Left cardiac atrium (tissue), 4 donors: ENCODE results near the gene CCL18. TPM values are rescaled to one million over a fixed set of nuclear protein-coding genes. Genes with fewer than 3 reads are reported as not detected.
"Not testable (repeated sequence)": the region's sequence is repeated elsewhere in the genome, so short reads cannot be mapped to it uniquely, and the experiment has no call there.

Experiments used
- ATAC-seq, 2 donors: fragments of 200-7000 bp; cut with Tn5 transposase; one replicate each; pipeline ENCODE4 v1.9.1; 2020; ENCODE audit warnings: mild to moderate bottlenecking in 2 of 2, moderate library complexity in 2 of 2
- DNase-seq: peaks from one replicate; pipeline ENCODE4 v3.0.0-alpha.2; 2020
- intact Hi-C, 2 donors: fragments of 100-400 bp; cut with DNase I; formaldehyde crosslinking; loops; one replicate each; pipeline versions ENCODE4 v1.14.1 to v1.15.1; 2022 to 2023
- total RNA-seq, 2 donors: library from RNA; stranded (reverse); fragmentation: NEBNext Ultra II Directional; extraction: Animal tissue kit (Norgen Biotek cat#: 25700); gene quantifications; one replicate each; pipeline ENCODE4 v1.2.1, GENCODE V29; 2021
- donor health status: DM: no; HTN: yes; CAD: no.
- donor health status: DM: no; HTN: yes; CAD: no; lungs with severe emphysema.
- donor health status: DM: yes; HTN: yes; CAD: no.
- donor health status: Dilated cardiomyopathy.

The CCL18 gene
- total RNA-seq, 2 donors from 2014 or later = 10.2 to 16.0 TPM

DNA sequence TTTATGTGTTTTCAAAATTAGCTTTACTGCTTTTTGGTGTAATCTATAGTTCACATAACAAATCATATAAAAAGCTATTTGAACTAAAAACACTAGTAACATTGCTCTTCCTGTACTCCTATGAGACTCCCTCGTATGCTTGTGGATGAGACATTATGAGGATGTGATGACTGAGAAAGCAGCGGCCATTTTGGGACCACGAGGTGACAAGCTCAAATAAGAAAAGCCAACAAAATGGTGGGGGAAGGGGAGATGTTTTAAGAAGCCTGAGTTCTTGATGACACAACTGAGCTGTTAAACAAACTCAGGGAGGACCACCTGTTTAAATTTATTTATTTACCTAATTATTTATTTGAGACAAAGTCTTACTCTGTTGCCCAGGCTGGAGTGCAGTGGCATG is 4.5 kb downstream of the CCL18 start:
- ATAC-seq = no peak
- intact Hi-C loops = no loop called here
- no peak for DNase-seq

DNA sequence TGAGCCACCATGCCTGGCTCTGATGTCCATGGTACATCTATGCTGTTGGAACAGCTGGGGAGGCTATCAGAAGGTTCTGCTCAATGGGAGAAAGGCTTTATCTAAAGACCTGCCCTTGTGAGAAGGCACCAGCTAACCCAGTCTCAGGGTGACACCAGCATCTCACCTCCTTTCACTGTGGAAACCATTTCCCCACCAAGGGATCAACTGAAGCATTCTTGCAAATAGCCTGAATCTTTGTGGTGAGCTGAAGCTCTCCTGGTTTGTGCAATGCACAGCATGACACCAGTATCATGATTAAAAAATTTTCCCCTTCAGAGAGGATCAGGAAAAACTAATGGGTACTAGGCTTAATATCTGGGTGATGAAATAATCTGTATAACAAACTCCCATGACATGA is 5.1 kb downstream of the CCL18 start:
- intact Hi-C loops = no loop called here
- no peak for ATAC-seq
- no peak for DNase-seq

DNA sequence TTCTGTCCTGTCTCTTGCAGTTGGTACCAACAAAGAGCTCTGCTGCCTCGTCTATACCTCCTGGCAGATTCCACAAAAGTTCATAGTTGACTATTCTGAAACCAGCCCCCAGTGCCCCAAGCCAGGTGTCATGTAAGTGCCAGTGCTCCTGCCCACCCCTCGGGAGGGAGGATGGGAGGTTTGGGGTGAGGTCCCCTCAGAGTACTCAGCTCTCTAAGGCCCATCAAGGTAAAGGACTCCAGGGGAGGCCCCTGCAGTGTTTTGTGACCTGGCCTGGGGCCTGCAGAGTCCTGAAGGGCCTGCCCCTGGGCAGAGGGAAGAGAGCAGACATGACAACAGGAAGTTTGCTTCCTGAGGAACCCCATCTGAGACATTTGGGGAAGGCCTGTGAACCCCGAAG is 6.4 kb downstream of the CCL18 start:
- no peak for DNase-seq
- intact Hi-C loops = loop anchor here in 1 of 2 donors (5.0 kb wide), 1 partner anchor 98 kb away; no protein-coding TSS in a partner anchor
- ATAC-seq = no peak

DNA sequence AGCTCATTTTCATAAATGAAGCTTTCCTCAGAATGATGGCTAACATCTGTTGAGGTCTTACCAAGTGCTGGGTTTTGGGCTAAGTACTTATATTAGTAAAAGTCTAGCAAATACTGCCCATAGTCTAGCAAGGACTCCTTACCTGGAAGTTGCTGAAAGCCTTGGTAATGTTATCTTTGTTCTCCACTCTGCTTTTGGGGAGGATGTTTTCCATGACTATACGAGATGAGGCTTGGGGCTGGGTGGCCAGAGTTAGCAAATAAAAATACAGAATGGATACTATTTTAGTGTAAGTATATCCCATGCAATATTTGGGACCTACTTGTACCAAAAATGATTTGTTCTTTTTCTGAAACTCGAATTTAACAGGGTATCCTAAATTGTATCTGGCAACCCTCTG is 7.7 kb downstream of the CCL18 start:
- DNase-seq (no peak), ATAC-seq (no peak)
- intact Hi-C loops = loop anchor here in 1 of 2 donors (5.0 kb wide), 1 partner anchor 99 kb away; no protein-coding TSS in a partner anchor

DNA sequence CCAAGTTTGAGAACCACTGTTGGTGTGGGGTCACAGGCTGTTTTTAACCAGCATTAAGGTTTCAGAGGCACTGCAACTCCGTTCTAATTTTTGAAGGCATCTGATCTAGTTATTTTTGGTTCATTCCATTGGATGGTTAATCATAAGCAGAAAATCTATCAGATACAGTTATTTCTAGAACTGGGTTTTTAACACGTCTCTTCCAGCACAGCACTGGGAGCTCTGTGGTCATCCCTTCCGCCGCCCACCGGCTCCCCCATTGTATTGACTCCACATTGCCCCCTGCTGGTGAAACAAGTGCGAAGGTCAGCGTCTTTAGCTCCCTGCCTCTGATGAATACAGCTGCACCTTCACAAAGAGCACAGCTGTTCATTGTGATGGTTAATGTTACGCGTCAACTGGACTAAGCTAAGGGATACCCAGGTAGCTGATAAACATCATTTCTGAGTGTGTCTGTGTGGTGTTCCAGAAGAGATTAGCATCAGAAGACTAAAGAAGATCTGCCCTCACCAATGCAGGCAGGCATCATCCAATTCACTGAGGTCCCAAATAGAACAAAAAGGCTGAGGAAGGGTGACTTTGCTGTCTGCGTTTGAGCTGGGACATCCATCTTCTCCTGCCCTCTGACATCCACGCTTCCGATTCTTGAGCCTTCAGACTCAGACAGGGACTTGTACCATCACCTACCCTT is 8.5 kb downstream of the CCL18 start:
- intact Hi-C loops = loop anchor here in 1 of 2 donors (5.0 kb wide), 1 partner anchor 100 kb away; no protein-coding TSS in a partner anchor

DNA sequence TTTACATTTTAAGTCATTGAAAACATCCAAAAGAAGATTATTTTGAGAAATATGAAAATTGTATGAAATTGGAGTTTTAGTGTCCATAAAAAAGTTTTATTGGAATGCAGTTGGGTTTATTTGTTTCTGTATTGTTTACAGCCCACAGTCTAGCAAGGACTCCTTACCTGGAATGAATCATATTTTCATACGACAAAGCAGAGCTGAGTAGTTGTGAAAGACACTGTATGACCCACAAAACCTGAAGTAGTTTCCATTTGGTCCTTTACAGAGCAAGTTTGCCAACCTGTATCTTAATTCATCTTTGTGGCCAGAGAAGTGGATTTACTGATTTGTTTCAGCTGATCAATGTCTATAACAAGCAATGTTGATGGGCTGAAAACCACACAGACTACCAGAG is 10.3 kb downstream of the CCL18 start:
- intact Hi-C loops = loop anchor here in 1 of 2 donors (5.0 kb wide), 1 partner anchor 102 kb away; no protein-coding TSS in a partner anchor
- DNase-seq (no peak), ATAC-seq (no peak)

More for the DNA sequence above, 8.5 kb downstream of the CCL18 start:
- ATAC-seq (peak; percentile 15 to 57), DNase-seq (peak; percentile 48)

DNA sequence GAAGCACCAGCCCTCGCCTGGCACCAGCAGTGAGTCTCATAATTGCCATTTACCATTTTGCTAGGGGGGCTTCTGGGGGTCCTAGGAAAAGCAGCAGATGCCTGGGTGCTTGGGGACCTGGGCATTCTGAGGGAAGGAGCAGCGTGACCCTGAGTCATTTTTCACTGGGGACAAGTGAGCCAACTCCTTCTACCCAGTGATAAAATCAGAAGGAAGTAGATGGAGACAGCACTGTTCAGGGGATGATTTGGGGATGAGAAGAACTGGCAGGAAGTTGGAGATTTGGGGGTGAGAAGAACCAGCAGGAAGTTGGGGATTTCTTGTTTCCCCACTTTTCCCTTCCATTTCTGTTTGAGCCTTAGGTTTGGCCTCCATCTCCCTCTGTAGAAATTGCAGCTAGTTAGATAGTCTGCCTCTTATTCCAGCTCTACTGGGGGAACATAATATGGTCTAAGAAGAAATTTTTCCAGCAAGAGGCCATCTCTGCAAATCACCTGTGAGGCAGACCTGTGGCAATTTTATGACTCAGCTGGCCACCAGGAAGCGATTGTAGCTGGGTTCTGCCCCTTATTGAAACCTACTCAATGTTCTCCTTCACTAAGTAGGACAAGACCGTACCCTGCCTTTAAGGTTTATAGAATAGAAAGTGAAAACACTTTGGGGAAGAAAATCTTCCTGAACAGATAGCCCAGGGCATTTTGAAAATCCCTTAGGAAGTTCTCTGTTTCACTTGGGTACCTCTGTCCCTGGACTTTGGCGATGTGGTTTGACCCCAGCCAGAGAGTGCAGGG is 17.8 kb downstream of the CCL18 start:
- DNase-seq, ATAC-seq, intact Hi-C loops: not testable (repeated sequence)

DNA sequence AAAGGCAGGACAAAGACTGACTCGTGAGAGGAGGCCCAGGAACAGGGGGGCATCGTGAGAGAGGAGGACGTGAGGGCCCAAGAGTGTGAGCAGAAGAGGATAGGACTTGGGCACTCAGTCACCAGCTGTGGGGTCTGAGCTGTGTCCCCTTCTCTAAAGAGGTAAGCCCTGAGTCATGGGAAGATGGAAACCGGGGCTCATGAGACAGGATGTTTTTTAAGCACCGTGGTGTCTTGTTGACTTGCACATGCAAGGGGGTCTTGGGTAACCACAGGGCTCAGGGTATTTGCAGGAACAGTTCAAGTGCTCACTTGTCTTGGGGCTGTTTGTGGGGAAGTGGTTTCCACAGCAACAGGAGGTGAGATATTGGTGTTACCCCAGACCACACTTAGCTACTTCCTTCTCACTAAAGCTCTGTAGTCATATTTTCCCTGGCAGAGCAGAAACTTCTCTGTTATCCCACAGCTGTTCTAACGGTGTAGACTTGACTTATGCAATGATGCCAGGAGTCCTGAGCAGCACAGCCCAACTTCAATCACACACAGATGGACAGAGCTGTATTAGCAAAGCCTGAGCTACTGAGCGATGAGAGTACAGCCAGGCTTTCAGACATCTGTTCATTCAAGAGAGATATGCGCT is 18.5 kb downstream of the CCL18 start:
- DNase-seq, intact Hi-C loops: not testable (repeated sequence)
- peak; percentile 85 for ATAC-seq

DNA sequence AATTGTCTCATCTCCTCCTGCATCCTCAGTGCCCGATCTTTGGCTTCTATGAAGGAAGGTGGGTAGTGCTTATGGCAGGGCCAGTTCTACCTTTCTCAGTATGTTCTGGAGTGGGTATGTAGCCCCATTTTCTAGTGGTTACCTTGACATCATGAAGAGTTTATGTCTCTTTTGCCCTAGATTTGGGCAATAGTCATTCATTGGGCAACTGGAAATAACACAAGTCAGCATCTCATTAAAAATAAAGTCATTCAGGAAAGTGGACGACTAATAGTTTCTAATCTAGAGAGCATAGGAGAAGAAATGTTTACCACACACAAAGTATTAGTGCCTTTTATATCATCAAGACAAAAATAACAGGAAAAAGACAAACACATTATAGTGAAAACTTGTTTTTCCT is 19.6 kb downstream of the CCL18 start:
- intact Hi-C loops, ATAC-seq, DNase-seq: not testable (repeated sequence)

DNA sequence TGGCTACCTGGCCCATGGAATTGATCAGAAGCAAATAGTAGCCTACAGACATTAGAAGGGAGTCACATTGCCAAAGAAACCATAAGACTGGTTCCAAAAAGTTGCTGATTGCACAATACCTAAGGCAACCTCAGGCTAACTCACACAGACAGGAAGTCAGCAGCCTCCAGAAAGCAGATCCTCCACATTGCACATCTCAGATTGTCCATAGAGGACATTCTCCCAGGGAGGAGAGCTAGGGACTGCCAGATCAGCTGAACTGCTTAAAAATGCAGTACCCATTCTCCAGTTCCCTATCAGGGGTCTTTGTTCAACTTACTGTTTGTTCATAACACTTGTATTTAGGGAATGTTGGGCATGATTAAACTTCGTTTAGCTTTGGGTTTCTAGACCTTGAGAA is 21.7 kb downstream of the CCL18 start:
- ATAC-seq (peak; percentile 60 to 63), DNase-seq (no peak)
- intact Hi-C loops = no loop called here

DNA sequence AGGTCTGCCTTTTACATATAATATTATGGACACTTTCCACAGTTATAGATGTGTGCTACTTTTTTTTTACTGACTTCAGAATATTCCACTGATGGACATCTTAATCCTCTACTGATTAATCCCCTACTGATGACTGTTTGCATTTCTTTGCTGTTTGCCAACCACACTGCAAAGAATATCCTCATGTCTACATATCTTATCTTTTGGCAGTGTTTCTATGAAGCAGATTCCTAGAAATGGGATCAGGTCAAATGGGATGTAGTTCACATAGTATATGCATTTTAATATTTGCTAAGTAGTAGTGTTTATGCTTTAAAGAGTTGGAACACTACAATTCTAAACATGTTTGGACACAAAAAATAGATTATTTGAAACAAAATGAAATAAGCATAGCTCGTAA is 22.7 kb downstream of the CCL18 start:
- ATAC-seq = no peak
- no peak for DNase-seq
- intact Hi-C loops = no loop called here

DNA sequence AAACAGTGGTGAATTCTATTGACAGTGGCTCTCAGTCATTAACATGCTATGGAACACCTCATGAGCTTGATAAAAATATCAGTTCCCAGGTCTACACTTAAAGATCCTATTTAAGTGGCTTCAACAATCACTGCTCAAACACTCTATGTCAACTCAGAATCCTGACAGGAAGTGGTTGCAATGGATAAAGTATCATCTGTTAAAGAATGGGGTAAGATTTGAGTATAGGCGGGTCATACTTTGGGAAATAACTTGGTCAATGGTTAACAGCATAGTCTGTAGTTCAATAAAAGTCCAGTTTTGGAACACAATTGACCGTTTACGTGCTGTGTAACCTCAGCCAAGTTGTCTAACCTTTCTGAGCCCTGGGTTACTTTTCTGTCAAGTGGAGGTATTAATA is 23.4 kb downstream of the CCL18 start:
- ATAC-seq, intact Hi-C loops: not testable (repeated sequence)

DNA sequence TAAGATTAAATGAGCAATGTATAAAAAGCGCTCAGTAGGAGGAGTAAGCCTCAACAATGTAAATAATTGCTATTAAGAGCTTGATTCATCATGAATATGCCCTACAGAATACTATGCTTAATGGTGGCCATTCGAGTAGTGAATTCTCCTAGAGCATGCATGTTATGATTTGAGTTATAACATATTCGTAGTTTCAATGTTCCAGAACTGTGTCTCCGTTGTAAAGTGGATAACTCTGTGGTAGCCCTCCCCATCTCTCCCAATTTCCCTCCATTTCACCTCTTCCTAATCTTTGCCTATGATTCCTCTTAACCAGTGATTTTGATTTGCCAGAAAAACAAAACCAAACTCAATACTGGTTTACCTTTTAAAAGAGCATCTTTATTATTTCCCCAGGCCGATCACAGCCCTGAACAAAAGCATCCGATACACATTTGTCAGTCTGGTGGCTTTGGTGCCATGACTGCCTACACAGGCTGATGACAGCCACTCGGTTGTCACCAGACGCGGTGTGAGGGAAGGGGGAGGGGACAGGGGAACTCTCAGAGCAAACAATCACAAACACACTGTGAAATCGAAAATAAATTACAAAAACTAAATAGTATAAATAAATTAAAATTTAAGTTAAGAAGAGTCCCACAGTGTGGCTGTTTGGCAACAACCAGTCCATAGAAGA is 24.0 kb downstream of the CCL18 start:
- intact Hi-C loops, ATAC-seq, DNase-seq: not testable (repeated sequence)

More for the DNA sequence above, 23.4 kb downstream of the CCL18 start:
- DNase-seq = not testable (repeated sequence)

DNA sequence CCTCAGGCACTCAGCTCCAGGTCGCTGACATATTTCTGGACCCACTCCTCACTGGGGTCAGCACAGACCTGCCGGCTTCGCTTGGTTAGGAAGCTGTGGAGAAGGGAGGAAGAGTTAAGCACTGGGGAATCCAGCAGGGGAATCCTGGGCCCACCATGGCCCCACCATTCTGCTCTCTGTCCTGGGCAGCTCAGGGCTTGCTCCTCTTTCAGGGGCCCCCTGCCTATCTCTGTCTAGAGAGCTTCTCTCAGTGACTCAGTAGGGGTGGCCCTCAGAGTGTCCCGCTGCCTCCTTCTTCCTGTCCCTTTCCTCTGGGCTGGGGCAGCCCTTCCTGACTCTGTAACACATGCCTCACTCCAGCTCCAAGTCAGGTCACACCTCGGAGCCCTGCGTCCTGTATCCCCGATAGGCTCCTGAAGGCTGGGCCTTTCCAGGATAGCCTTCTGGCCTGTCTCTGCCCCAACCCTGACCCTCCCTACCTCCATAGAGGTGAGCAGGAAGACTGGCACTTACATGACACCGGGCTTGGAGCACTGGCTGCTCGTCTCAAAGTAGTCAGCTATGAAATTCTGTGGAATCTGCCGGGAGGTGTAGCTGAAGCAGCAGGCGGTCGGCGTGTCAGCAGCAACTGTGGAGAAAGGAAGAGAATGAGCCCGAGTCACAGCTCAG is 24.7 kb downstream of the CCL18 start:
- intact Hi-C loops = no loop called here
- peak in 1 of 2 donors; percentile 22 for ATAC-seq
- DNase-seq = no peak

DNA sequence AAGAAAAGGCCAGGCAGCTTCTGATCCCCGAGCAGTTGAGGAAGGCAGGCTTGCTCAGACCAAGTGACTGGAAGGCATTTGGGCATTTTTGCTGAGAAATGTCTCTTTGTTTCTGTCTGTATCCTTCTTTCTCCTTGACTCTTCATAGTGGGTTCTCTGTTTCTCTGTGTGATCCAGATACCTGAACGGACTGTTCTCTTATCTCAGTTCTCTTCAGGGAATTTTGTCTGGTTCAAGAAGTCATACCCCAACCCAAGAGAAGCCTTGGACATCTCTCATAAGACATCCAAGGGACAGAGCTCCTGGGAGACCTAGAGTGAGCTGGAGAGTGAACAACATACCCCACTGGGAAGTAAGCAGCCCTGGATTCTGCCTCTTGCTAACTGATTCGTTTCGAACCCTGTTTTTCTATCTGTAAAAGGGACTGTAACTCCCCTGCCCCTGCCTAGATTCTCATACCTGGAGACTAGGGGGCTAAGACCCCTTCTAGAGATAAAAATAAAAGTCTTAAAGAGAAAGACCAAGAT is 25.3 kb downstream of the CCL18 start:
- ATAC-seq (no peak), DNase-seq (no peak)
- intact Hi-C loops = no loop called here

DNA sequence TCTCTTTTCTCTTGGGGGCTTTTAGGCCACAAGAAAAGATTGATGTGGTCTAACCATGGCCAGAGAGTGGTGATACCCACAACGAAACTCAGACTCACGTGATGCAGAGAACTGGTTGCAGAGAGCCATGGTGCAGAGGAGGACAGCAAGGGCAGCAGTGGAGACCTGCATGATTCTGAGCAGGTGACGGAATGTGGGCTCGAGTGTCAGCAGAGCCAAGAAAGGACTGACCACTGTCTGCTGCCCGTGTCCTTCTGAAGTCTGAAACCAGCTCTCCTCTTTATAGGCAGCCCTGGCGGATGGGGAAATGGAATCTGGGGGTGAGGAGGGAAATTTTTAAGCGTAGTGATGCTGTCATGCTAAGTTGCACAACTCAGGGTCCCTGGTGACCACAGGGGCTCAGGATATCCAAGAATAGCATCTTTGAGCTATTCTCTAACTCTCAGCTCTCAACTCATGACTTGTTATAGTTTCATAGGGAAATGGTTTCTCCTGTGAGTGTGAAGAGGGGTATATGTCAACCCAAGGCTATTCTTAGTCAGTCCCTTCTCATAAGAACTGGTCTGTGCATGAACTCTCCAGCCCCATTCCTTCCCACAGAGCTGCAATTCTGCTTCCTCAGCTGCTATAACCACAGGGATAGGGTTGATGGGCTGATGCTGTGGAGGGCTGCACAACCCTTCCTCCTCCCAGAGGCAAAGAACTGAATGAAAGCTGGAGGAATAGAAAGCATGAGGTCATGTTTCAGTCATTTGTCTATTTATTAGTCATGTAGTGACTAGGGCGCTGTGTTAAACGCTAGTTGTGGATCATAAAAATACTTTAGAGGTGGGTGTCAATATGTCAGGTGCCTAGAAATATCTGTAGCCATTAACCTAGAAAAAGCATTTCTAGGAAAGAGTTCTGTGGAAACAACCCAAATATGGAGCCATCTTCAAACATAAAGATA is 26.1 kb downstream of the CCL18 start, which contains the start of gene CCL3:
Gene CCL3, minus strand, starts transcription at position 256 of the 949 bp plus-strand sequence. Its CDS starts 85 bp downstream, at position 171.
- intact Hi-C loops = no loop called here
- ATAC-seq (peak; percentile 62 to 66), DNase-seq (no peak)

DNA sequence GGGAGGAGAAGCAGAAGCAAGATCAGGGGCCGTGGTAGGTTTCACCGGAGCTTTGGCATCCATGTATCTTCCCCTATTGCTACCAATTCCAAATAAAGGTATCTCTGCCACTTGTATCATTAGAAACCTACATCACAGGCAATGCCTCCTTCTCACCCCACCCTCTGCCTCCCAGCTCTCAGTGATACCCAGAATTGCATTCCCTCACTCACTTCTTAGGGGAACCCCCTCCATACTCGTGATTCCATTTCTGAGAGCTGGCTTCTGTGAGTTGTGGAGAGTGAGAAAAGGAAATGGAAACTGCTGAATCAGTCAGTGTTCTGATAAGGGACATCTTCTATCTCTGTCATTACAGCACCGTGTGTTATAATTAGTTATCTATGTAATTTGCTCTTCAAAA is 28.2 kb downstream of the CCL18 start:
- intact Hi-C loops = no loop called here
- ATAC-seq = no peak
- DNase-seq = no peak
